ENCODE measurements around the gene IRF2.
"Not testable (repeated sequence)": the region's sequence is repeated elsewhere in the genome, so short reads cannot be mapped to it uniquely, and the experiment has no call there.

Gene IRF2

DNA sequence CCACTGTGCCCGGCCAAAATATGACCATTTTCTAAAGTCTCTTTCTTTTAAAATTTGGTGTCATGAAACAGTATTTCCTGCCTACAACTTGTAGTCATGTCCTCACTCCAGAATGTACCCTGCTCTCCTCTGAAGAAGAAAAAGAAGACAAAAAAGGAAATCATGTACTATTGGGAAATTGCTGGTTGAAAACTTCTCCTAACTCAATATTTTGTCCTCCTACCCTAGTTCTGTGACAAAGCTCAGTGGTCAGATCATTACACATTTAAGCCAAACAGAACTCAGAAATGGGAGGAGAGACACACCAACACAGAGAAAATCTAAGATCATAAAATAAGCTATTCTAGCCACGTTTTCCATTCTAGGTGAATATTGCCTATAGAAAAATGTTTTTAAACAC is 127.7 kb downstream of the IRF2 start:
- DNase-seq (ENCODE audit: low read depth): no peak

DNA sequence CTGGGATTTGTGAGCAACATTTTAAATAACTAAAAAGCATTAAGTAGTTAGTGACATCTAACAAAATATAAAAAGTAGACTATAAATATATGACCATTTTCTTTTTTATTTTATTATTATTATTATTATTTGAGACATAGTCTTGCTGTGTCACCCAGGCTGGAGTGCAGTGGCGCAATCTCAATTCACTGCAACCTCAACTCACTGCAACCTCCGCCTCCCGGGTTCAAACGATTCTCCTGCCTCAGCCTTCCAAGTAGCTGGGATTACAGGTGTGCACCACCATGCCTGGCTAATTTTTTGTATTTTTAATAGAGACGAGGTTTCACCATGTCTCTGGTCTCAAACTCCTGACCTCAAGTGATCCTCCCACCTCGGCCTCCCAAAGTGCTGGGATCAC is 128.1 kb downstream of the IRF2 start:
- DNase-seq (ENCODE audit: low read depth): not testable (repeated sequence)

GRCh38 chr4:184345573-184345922 is 128.8 kb downstream of the IRF2 start:
- no peak for DNase-seq (ENCODE audit: low read depth)

- no peak for DNase-seq (ENCODE audit: low read depth)
Observed at GRCh38 chr4:184344899-184345572, 129.3 kb downstream of the IRF2 start.

DNA sequence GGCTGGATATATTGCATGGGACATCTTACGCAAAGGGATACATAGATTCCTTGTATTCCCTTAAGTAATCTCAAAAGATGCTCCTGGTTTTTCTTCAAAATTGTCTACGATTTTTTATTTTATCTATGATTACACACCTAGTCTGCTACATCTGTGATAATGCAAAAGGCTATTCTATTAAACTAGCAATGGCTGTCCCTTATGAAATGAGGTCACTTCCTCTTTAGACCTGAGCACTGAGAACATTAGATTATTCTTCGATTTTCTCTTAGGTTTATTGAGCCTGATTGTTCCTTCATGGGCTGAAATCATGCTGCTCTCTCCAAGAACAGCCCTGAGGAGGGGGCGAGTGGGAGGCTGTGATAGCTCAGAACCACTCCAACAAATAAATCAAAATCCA is 129.9 kb downstream of the IRF2 start:
- DNase-seq (ENCODE audit: low read depth): no peak

GRCh38 chr4:184343502-184344177 is 130.7 kb downstream of the IRF2 start:
- DNase-seq (ENCODE audit: low read depth): peak; percentile 59

DNA sequence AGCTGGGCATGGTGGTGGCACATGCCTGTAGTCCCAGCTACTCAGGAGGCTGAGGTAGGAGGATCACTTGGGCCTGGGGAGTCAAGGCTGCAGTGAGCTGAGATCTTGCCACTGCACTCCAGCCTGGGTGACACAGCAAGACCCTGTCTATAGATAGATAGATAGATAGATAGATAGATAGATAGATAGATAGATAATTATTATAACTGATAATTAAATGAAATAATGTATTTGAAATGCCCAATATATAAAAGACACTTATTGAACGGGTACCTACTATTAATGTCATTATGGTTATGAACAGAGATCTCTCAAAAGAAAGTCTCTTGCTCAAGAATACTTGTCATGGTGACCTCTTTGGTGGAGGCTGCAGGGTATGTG is 131.5 kb downstream of the IRF2 start:
- DNase-seq (ENCODE audit: low read depth): not testable (repeated sequence)

DNA sequence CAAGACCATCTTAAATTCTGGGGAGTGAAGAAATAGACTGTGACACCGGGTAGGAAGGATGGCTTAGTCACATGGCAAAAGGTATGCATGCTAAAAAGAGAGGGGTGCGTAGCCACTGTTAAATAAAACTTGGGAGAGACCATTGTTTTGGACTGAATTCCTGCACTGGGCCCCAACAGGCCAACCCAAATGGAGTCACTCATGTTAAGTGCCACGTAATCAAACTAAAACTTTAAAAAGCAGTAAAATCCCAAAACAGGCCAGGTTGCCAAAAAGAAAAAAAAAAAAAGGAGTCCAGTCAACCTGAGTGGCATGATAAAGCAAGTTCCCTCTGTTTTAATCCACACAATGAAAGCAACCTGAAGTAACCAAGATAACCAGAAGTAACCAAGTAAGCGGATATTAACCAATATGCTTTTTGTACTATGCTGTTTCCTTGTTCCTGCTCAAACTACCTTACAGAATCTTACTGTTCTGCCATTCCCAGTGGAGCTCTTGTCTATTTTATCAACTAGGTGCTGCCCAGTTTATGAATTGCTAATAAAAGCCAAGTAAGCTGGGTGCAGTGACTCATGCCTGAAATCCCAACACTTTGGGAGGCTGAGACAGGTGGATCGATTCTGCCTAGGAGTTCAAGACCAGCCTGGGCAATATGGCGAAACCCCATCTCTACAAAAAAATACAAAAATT is 132.0 kb downstream of the IRF2 start:
- DNase-seq (ENCODE audit: low read depth): no peak

- not testable (repeated sequence) for DNase-seq (ENCODE audit: low read depth)
Observed at GRCh38 chr4:184339398-184340193, 134.8 kb downstream of the IRF2 start.

- no peak for DNase-seq (ENCODE audit: low read depth)
Observed at GRCh38 chr4:184337907-184338306, 136.4 kb downstream of the IRF2 start.

Measured in fibroblast of the conjunctiva (primary cell).